Peyer's patch (tissue), 4 donors: ENCODE results near the gene RNASE2.

Source experiments
- POLR2A ChIP-seq, 2 donors: fragments of 450-650 bp; IDR thresholded peaks; one replicate each; pipeline ENCODE4 v1.5.1; 2017; ENCODE audit warnings: antibody characterized with exemption in 2 of 2, mild to moderate bottlenecking in 2 of 2, moderate library complexity in 2 of 2
- TF ChIP-seq, protein P1 (sequence below), 6 experiments: fragments of 450-650 bp in 4 of 6; fragments of 200-600 bp in 2 of 6; sonication (generic) in 1 of 6; IDR thresholded peaks; one replicate each; pipeline ENCODE4 v1.5.1; 2017 to 2019; ENCODE audit warnings: antibody characterized with exemption in 6 of 6, mild to moderate bottlenecking in 3 of 6, moderate library complexity in 1 of 6

DNA sequence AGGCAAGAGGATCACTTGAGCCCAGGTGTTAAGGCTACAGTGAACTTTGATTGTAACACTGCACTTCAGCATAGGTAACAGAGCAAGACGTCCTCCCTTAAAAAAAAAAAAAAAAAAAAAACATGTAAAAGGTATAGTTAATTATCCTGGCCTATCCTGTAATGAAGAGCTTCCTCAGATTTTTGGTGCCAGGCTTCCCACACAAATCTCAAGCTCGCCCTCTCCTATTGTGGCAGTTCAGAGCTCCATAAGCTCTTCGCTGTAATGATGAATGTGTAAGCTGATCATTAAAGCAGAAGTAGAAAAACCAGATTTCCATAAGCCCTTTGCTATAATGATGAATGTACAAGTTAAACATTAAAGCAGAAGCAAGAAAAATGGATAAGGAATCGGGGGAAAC lies 41.8 kb downstream of the RNASE2 start:
- TF ChIP-seq, protein P1, sequence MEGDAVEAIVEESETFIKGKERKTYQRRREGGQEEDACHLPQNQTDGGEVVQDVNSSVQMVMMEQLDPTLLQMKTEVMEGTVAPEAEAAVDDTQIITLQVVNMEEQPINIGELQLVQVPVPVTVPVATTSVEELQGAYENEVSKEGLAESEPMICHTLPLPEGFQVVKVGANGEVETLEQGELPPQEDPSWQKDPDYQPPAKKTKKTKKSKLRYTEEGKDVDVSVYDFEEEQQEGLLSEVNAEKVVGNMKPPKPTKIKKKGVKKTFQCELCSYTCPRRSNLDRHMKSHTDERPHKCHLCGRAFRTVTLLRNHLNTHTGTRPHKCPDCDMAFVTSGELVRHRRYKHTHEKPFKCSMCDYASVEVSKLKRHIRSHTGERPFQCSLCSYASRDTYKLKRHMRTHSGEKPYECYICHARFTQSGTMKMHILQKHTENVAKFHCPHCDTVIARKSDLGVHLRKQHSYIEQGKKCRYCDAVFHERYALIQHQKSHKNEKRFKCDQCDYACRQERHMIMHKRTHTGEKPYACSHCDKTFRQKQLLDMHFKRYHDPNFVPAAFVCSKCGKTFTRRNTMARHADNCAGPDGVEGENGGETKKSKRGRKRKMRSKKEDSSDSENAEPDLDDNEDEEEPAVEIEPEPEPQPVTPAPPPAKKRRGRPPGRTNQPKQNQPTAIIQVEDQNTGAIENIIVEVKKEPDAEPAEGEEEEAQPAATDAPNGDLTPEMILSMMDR (IDR thresholded peaks at IDR 0.05): no peak
- TF ChIP-seq POLR2A (IDR thresholded peaks at IDR 0.05): no peak
